ENCODE results near the gene EXOC3L4. TPM values are rescaled to one million over a fixed set of nuclear protein-coding genes. Genes with fewer than 3 reads are reported as not detected.

EXOC3L4 gene
- total RNA-seq, 1 donor from 2014 or later = 0.17 TPM

- peak overlapping the region; percentile 44 for H3K4me3 ChIP-seq (ENCODE audit: low read depth, low read length)
- no peak for DNase-seq (ENCODE audit: low read depth)
- peak; percentile 42 for TF ChIP-seq CTCF (conservative IDR thresholded peaks at IDR 0.05; ENCODE audit: low read depth, low read length)
Observed at GRCh38 chr14:103103461-103104388, 9.2 kb downstream of the EXOC3L4 start.

- no peak overlapping the region for H3K4me3 ChIP-seq (ENCODE audit: low read depth, low read length)
- no peak for DNase-seq (ENCODE audit: low read depth)
- no peak for TF ChIP-seq CTCF (conservative IDR thresholded peaks at IDR 0.05; ENCODE audit: low read depth, low read length)
Observed at GRCh38 chr14:103104389-103104653, 9.8 kb downstream of the EXOC3L4 start.

GRCh38 chr14:103104654-103105452 is 10.3 kb downstream of the EXOC3L4 start:
- no peak overlapping the region for H3K4me3 ChIP-seq (ENCODE audit: low read depth, low read length)
- no peak for DNase-seq (ENCODE audit: low read depth)
- peak; percentile 93 for TF ChIP-seq CTCF (conservative IDR thresholded peaks at IDR 0.05; ENCODE audit: low read depth, low read length)

- peak; percentile 40 for TF ChIP-seq CTCF (conservative IDR thresholded peaks at IDR 0.05; ENCODE audit: low read depth, low read length)
- H3K4me3 ChIP-seq (ENCODE audit: low read depth, low read length) = no peak overlapping the region
- no peak for DNase-seq (ENCODE audit: low read depth)
Observed at GRCh38 chr14:103105580-103106150, 11.1 kb downstream of the EXOC3L4 start.

- TF ChIP-seq CTCF (conservative IDR thresholded peaks at IDR 0.05; ENCODE audit: low read depth, low read length) = no peak
- no peak for DNase-seq (ENCODE audit: low read depth)
- no peak overlapping the region for H3K4me3 ChIP-seq (ENCODE audit: low read depth, low read length)
Observed at GRCh38 chr14:103107455-103107854, 12.9 kb downstream of the EXOC3L4 start.

- no peak for TF ChIP-seq CTCF (conservative IDR thresholded peaks at IDR 0.05; ENCODE audit: low read depth, low read length)
- no peak for DNase-seq (ENCODE audit: low read depth)
Observed at GRCh38 chr14:103107941-103108748, 13.6 kb downstream of the EXOC3L4 start.

More at GRCh38 chr14:103107941-103108748, 13.6 kb downstream of the EXOC3L4 start:
- H3K4me3 ChIP-seq (ENCODE audit: low read depth, low read length) = no peak overlapping the region
